H1 (cell line): ENCODE measurements around the gene IPO13. TPM values are rescaled to one million over a fixed set of nuclear protein-coding genes. Genes with fewer than 3 reads are reported as not detected.

Source experiments
- CTCF ChIA-PET: fragments of 300-600 bp; sonication (Branson Sonifier 250); formaldehyde crosslinking; loops from one replicate; lab custom pipeline; 2021; ENCODE audit not compliant: partially characterized antibody; lab: Charles Lee
- POLR2A ChIA-PET: fragments of 300-600 bp; sonication (Branson Sonifier 250); formaldehyde crosslinking; loops from one replicate; lab custom pipeline; 2021; ENCODE audit warnings: inconsistent platforms; ENCODE audit not compliant: partially characterized antibody; lab: Charles Lee
- DNase-seq, 2 experiments: peaks; one replicate each; pipeline versions ENCODE4 v3.0.0 to v3.0.0-alpha.2; 2010 to 2022; ENCODE audit warnings: low spot score in 2 of 2, low read depth in 1 of 2, mixed read lengths in 1 of 2
- FAIRE-seq: peaks from 2 replicates; lab custom pipeline; 2011; peaks lifted over from hg19 to GRCh38; lab: Jason Lieb, UNC
- H2AFZ ChIP-seq: 2 replicates; pipeline ENCODE4 v1.8.1; 2012; ENCODE audit warnings: low read length, inconsistent platforms
- H2AK5ac ChIP-seq: 2 replicates; pipeline ENCODE4 v1.6.1; 2013; ENCODE audit warnings: low read depth, low read length
- H2BK120ac ChIP-seq: replicated peaks from 2 replicates; pipeline ENCODE3; 2013; ENCODE audit warnings: low read depth, low read length, inconsistent platforms
- H2BK12ac ChIP-seq: 2 replicates; pipeline ENCODE4 v1.6.1; 2013; ENCODE audit warnings: low read depth, low read length
- H2BK15ac ChIP-seq: 2 replicates; pipeline ENCODE4 v1.6.1; 2013; ENCODE audit warnings: low read length
- H2BK20ac ChIP-seq: 2 replicates; pipeline ENCODE4 v1.6.1; 2013; ENCODE audit warnings: low read length
- H2BK5ac ChIP-seq: 2 replicates; pipeline ENCODE4 v1.6.1; 2013; ENCODE audit warnings: low read depth, low read length
- H3K14ac ChIP-seq: 2 replicates; pipeline ENCODE4 v1.6.1; 2013; ENCODE audit warnings: inconsistent platforms; ENCODE audit not compliant: insufficient read length
- H3K18ac ChIP-seq: 2 replicates; pipeline ENCODE4 v1.6.1; 2013; ENCODE audit warnings: low read length; ENCODE audit errors: extremely low read depth
- H3K23ac ChIP-seq: 2 replicates; pipeline ENCODE4 v1.6.1; 2013; ENCODE audit warnings: inconsistent platforms; ENCODE audit not compliant: insufficient read length
- H3K23me2 ChIP-seq: 2 replicates; pipeline ENCODE4 v1.6.1; 2013; ENCODE audit warnings: low read depth, low read length
- H3K27ac ChIP-seq: 2 replicates; pipeline ENCODE4 v1.6.1; 2011; ENCODE audit warnings: low read depth, low read length, inconsistent platforms
- H3K27me3 ChIP-seq, 4 experiments: replicated peaks in 1 of 4; 1 replicate in 1 of 4; 2 replicates in 3 of 4; pipeline versions ENCODE4 v1.6.1 to v1.8.1; 2011 to 2013; ENCODE audit warnings: low read length in 3 of 4, mild to moderate bottlenecking in 3 of 4, inconsistent platforms in 2 of 4, mixed read lengths in 2 of 4, moderate library complexity in 1 of 4; ENCODE audit not compliant: control insufficient read depth in 3 of 4, insufficient read depth in 3 of 4; ENCODE audit errors: extremely low read depth in 1 of 4
- H3K36me3 ChIP-seq, 4 experiments: 2 replicates each; pipeline versions ENCODE4 v1.6.1 to v1.8.1; 2011 to 2013; ENCODE audit warnings: mild to moderate bottlenecking in 4 of 4, low read length in 3 of 4, moderate library complexity in 2 of 4, control low read depth in 1 of 4, inconsistent platforms in 1 of 4; ENCODE audit not compliant: insufficient read depth in 4 of 4, control insufficient read depth in 2 of 4
- H3K4ac ChIP-seq: replicated peaks from 2 replicates; pipeline ENCODE3; 2013; ENCODE audit warnings: low read length, low read depth, mixed read lengths, inconsistent platforms; ENCODE audit not compliant: insufficient read length
- H3K4me1 ChIP-seq, 4 experiments: replicated peaks in 1 of 4; 1 replicate in 1 of 4; 2 replicates in 3 of 4; pipeline versions ENCODE4 v1.6.1 to v1.8.1; 2011 to 2013; ENCODE audit warnings: low read length in 3 of 4, inconsistent platforms in 2 of 4, mixed read lengths in 1 of 4; ENCODE audit not compliant: insufficient read depth in 4 of 4, control insufficient read depth in 3 of 4
- H3K4me2 ChIP-seq, 2 experiments: 2 replicates each; pipeline versions ENCODE4 v1.6.1 to v1.8.1; 2011 to 2013; ENCODE audit warnings: low read depth in 2 of 2, low read length in 2 of 2, control low read depth in 1 of 2, inconsistent platforms in 1 of 2, mild to moderate bottlenecking in 1 of 2; ENCODE audit not compliant: insufficient read depth in 1 of 2
- H3K4me3 ChIP-seq, 4 experiments: fragments of 200-600, 300-600 bp in 1 of 4; sonication (generic), shearing (Covaris generic), sonication (Bioruptor Twin) in 1 of 4; 2 replicates each; pipeline versions ENCODE4 v1.5.1 to v1.8.1; 2011 to 2016; ENCODE audit warnings: low read length in 4 of 4, low read depth in 3 of 4, control low read depth in 2 of 4, inconsistent platforms in 2 of 4, mild to moderate bottlenecking in 2 of 4, mixed read lengths in 1 of 4, moderate library complexity in 1 of 4; ENCODE audit not compliant: insufficient read depth in 2 of 4; ENCODE audit errors: extremely low read depth in 1 of 4
- H3K56ac ChIP-seq: replicated peaks from 2 replicates; pipeline ENCODE3; 2013; ENCODE audit warnings: low read depth, mild to moderate bottlenecking, mixed read lengths, low read length, inconsistent platforms; ENCODE audit not compliant: insufficient read length
- H3K79me1 ChIP-seq: 2 replicates; pipeline ENCODE4 v1.6.1; 2013; ENCODE audit warnings: low read depth, low read length, control low read depth
- H3K79me2 ChIP-seq, 2 experiments: 2 replicates each; pipeline versions ENCODE4 v1.6.1 to v1.8.1; 2012 to 2013; ENCODE audit warnings: low read length in 2 of 2, mild to moderate bottlenecking in 2 of 2, inconsistent platforms in 1 of 2; ENCODE audit not compliant: insufficient read depth in 2 of 2, control insufficient read depth in 1 of 2
- H3K9ac ChIP-seq, 4 experiments: replicated peaks in 1 of 4; 1 replicate in 1 of 4; 2 replicates in 3 of 4; pipeline versions ENCODE4 v1.6.1 to v1.8.1; 2011 to 2013; ENCODE audit warnings: low read depth in 3 of 4, low read length in 3 of 4, control low read depth in 2 of 4, mild to moderate bottlenecking in 2 of 4, moderate library complexity in 2 of 4, inconsistent platforms in 1 of 4; ENCODE audit errors: extremely low read depth in 1 of 4
- H3K9me3 ChIP-seq, 2 experiments: 2 replicates each; pipeline versions ENCODE4 v1.6.1 to v1.8.1; 2012 to 2013; ENCODE audit warnings: mild to moderate bottlenecking in 2 of 2, moderate library complexity in 2 of 2, control low read depth in 1 of 2, inconsistent platforms in 1 of 2, low read depth in 1 of 2, low read length in 1 of 2, mixed read lengths in 1 of 2; ENCODE audit not compliant: insufficient read depth in 2 of 2
- H4K20me1 ChIP-seq, 2 experiments: replicated peaks in 1 of 2; 2 replicates each; pipeline versions ENCODE3 to v1.8.1; 2011 to 2013; ENCODE audit warnings: inconsistent platforms in 2 of 2, low read length in 2 of 2, mild to moderate bottlenecking in 1 of 2; ENCODE audit not compliant: insufficient read depth in 2 of 2, control insufficient read depth in 1 of 2
- H4K5ac ChIP-seq: 2 replicates; pipeline ENCODE4 v1.6.1; 2013; ENCODE audit warnings: low read length, low read depth, mixed read lengths, inconsistent platforms; ENCODE audit not compliant: insufficient read length
- H4K8ac ChIP-seq: 2 replicates; pipeline ENCODE4 v1.8.0; 2013; ENCODE audit warnings: mild to moderate bottlenecking, moderate library complexity, low read length, inconsistent platforms; ENCODE audit not compliant: insufficient read depth; ENCODE audit errors: extremely low read depth
- H4K91ac ChIP-seq: replicated peaks from 2 replicates; pipeline ENCODE3; 2013; ENCODE audit warnings: low read length, mixed read lengths, inconsistent platforms; ENCODE audit not compliant: insufficient read length
- BRCA1 ChIP-seq: IDR thresholded peaks from 2 replicates; pipeline ENCODE4 v1.6.1; 2012; ENCODE audit warnings: low read depth, low read length, improper control_type of control experiment
- TCF12 ChIP-seq: IDR thresholded peaks from 2 replicates; pipeline ENCODE4 v1.6.1; 2011; ENCODE audit warnings: low read depth, mild to moderate bottlenecking, low read length
- WGBS, 2 experiments: shearing (Covaris generic) in 1 of 2; methylation state at CpG; one replicate each; pipeline versions ENCODE4 v1.1.6 to v1.1.7; 2013 to 2015; ENCODE audit warnings: low lambda C conversion rate in 2 of 2, mixed read lengths in 2 of 2, inconsistent platforms in 1 of 2, low coverage in 1 of 2, missing lambda C conversion rate in 1 of 2; ENCODE audit not compliant: insufficient replicate concordance in 2 of 2, insufficient coverage in 1 of 2, insufficient read length in 1 of 2; ENCODE audit errors: extremely low coverage in 1 of 2, missing lambda C conversion rate in 1 of 2; 5-methylcytosine and 5-hydroxymethylcytosine counted together
- polyA plus RNA-seq, 7 experiments: library from polyadenylated mRNA; depleted of rRNA in 3 of 7; stranded (reverse) in 5 of 7; unstranded in 2 of 7; fragments of >200 nt in 5 of 7; fragments of 200-250 nt in 2 of 7; gene quantifications; 1 replicate in 5 of 7; 2 replicates in 1 of 7; 4 replicates in 1 of 7; pipeline versions ENCODE4 v1.2.1 to v1.2.3, GENCODE V29; 2011 to 2013; ENCODE audit warnings: missing spikeins in 2 of 7, mixed read lengths in 2 of 7
- total RNA-seq: library from RNA; stranded (reverse); fragmentation: NEBNext Ultra II Directional; extraction: Animal tissue kit (Norgen Biotek cat#: 25700); gene quantifications from 2 replicates; pipeline ENCODE4 v1.2.1, GENCODE V29; 2021

Gene IPO13
- total and polyA plus RNA-seq, 2 of the 8 experiments (the other 6 are each of a cell fraction or from before 2014, with no cell fraction given), result 23.0 to 27.0 TPM

- peaks cover 3% of the 10 kb centered on the region; the same call in 1 of the 2 replicates for H3K79me1 ChIP-seq
- H2BK12ac ChIP-seq, result no peak overlapping the region
- FAIRE-seq (no peak), DNase-seq (no peak)
- no peak overlapping the region for H3K4ac ChIP-seq
- H3K18ac ChIP-seq, result no peak overlapping the region
- 89% methylated on average over 1 of the region's 1 CpG; no CpG with 5 or more reads in 1 of the 2 experiments for WGBS, 2 experiments
- H3K23ac ChIP-seq, result no peak overlapping the region
- no peak overlapping the region for H2AFZ ChIP-seq
- H4K20me1 ChIP-seq, result no peaks in the 10 kb centered on the region
- no peaks in the 10 kb centered on the region; a peak in 1 of 8 replicates for H3K36me3 ChIP-seq
- no peaks in the 10 kb centered on the region; a peak in 1 of 7 replicates for H3K27me3 ChIP-seq
- H3K14ac ChIP-seq, result no peak overlapping the region
- peaks cover 3% of the 10 kb centered on the region; the same call in 1 of the 2 replicates for H3K23me2 ChIP-seq
- no peak overlapping the region for H2BK120ac ChIP-seq
- no peak overlapping the region for H2AK5ac ChIP-seq
- no peak overlapping the region for H2BK5ac ChIP-seq
- no peaks in the 10 kb centered on the region for H3K79me2 ChIP-seq
- H3K4me1 ChIP-seq, result peaks cover 0 to 17% (median 4%) of the 10 kb centered on the region in 4 experiments; a peak in 5 of 7 replicates
- no peak overlapping the region for H3K4me2 ChIP-seq
- H3K56ac ChIP-seq, result no peak overlapping the region
- H3K27ac ChIP-seq, result no peak overlapping the region
- H2BK20ac ChIP-seq, result no peak overlapping the region
- H4K91ac ChIP-seq, result no peak overlapping the region
- no peak overlapping the region for H3K9ac ChIP-seq
- ChIA-PET POLR2A (interaction anchor here (0.9 to 6.8 kb wide), 5 partner anchors 10 to 181 kb away, joined by 3 to 29 read pairs (median 8); partner anchors contain the start of genes DPH2 and SLC6A9), CTCF (interaction anchor here (8.7 to 10.8 kb wide), 3 partner anchors 10 to 178 kb away, joined by 79 to 151 read pairs (median 112); partner anchors contain the start of genes ARTN and DPH2)
- H3K4me3 ChIP-seq, result no peak overlapping the region
- H2BK15ac ChIP-seq, result no peak overlapping the region
- H4K8ac ChIP-seq, result no peak overlapping the region
- no peaks in the 10 kb centered on the region for H3K9me3 ChIP-seq
- no peak overlapping the region for H4K5ac ChIP-seq
- TF ChIP-seq TCF12 (no peak), BRCA1 (no peak)
These were observed 1.9 kb upstream of the IPO13 start for GRCh38 chr1:43944860-43945259.
